ENCODE results near the gene C3.
"Not testable (repeated sequence)": the region's sequence is repeated elsewhere in the genome, so short reads cannot be mapped to it uniquely, and the experiment has no call there.

Gene C3

DNA sequence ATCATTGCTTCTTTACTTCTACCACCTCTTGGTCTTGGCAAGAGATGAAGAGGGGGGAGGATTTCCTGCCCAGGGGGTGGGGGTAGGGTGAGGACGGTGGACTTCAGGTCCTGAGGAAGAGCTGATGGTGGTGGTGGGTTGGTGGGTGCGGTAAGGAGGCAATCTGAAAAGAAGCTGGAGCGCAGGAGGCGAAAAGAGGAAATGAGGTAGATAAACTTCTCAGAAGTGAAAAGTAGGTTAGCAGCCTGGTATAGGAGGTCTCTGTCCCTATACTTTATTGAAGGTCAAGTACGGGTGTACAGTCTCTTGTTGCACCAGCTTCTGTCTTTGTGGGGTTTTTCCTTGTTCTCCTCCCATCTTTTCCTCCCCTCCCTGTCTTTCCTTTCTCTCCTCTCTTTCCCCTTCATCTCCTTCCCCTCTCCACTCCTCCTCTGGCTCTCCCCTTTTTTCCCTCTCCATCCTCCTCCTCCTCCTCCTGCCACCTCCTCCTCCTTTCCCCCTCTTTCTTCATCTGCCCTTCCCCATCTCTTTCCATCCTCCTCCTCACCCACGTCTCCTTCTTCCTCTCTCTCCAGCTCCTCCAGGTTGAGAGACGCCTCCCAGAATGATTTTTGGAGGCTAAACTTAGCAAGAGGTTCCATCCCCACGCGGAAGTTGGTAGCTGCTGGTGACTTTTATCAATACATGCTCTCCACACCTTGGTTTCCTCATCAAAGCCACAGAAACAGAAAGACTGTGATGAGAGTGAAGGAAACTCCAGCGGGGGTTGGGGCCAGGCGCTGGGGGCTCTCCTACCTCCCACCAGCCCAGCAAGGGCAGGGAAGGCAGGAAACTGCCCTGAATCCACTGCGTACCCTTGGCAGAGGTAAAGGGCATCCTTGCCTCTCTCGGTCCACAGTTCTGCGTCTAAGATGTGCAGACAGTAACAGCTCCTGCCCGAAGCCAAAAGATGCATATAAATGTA lies 65.8 kb downstream of the C3 start:
- TF ChIP-seq, protein P1, sequence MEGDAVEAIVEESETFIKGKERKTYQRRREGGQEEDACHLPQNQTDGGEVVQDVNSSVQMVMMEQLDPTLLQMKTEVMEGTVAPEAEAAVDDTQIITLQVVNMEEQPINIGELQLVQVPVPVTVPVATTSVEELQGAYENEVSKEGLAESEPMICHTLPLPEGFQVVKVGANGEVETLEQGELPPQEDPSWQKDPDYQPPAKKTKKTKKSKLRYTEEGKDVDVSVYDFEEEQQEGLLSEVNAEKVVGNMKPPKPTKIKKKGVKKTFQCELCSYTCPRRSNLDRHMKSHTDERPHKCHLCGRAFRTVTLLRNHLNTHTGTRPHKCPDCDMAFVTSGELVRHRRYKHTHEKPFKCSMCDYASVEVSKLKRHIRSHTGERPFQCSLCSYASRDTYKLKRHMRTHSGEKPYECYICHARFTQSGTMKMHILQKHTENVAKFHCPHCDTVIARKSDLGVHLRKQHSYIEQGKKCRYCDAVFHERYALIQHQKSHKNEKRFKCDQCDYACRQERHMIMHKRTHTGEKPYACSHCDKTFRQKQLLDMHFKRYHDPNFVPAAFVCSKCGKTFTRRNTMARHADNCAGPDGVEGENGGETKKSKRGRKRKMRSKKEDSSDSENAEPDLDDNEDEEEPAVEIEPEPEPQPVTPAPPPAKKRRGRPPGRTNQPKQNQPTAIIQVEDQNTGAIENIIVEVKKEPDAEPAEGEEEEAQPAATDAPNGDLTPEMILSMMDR (IDR thresholded peaks at IDR 0.05; ENCODE audit: control extremely low read depth, extremely low read depth, low read depth, missing control alignments): no peak
- peak; percentile 63 for DNase-seq (ENCODE audit: extremely low spot score)
- CTCF ChIA-PET: interaction anchor here (1.0 to 2.6 kb wide), 5 partner anchors 10 to 82 kb away, joined by 3 to 7 read pairs (median 4); no protein-coding TSS in a partner anchor
- POLR2A ChIA-PET: interaction anchor here (0.7 to 0.8 kb wide), 2 partner anchors 82 to 124 kb away, joined by 3 to 4 read pairs; partner anchors contain the start of gene TNFSF9

DNA sequence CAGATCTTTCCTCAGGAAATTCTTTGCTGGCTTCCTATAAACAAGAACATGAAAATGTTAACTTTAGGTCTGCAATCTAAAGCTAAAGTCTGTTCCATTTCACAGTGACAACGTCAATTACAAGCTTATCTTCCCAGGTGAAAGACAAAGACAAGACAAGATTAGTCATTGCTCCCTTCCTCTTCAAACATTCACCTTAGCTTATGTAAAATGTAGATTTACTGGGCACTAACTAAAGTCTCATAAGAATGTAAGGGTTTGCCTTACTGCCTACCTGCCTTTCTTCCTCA lies 67.7 kb downstream of the C3 start:
- ChIA-PET POLR2A (interaction anchor here (0.6 kb wide), 1 partner anchor 122 kb away, joined by 5 read pairs; the partner anchor contains the start of gene TNFSF9), CTCF (interaction anchor here (1.5 to 1.8 kb wide), 5 partner anchors 9 to 171 kb away, joined by 4 to 11 read pairs (median 9); partner anchors contain the start of gene DENND1C)
- TF ChIP-seq, protein P1 (IDR thresholded peaks at IDR 0.05; ENCODE audit: control extremely low read depth, extremely low read depth, low read depth, missing control alignments): no peak
- DNase-seq (ENCODE audit: extremely low spot score): no peak

DNA sequence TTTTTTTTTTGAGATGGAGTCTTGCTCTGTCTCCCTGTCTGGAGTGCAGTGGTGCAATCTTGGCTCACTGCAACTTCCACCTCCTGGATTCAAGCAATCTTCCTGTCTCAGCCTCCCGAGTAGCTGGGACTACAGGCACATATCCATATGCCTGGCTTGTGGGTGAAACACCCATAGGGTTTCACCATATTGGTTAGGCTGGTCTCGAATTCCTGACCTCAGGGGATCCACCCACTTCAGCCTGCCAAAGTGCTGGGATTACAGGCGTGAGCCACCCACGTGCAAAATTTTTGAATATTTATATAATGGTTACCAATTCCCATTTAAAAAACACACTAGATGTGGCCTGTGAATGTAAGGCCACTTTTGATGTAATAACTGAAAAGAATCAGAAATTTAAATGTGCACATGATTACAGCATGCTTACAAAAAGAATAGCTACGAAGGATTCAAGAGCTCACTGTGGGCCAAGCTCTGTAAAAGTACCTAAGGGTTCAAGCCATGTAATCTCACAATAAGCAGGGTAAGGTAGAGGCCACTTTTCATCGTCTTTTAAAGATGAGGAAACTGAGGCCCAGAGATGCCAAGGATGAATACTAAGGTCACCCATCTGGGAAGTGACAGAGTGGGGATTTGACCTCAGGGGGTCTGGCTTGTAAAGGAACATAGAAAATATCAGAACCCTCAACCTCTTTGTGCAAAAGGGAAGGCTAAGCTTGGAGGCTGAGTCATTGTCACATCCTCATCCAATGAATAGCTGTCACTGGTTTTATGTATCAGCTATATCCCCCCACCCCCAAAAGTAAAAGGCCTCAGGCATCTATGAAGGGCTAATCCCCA lies 68.3 kb downstream of the C3 start:
- ChIA-PET POLR2A (no interaction called here), CTCF (interaction anchor here (1.1 to 1.8 kb wide), 6 partner anchors 10 to 171 kb away, joined by 3 to 11 read pairs (median 8); partner anchors contain the start of gene DENND1C)

DNA sequence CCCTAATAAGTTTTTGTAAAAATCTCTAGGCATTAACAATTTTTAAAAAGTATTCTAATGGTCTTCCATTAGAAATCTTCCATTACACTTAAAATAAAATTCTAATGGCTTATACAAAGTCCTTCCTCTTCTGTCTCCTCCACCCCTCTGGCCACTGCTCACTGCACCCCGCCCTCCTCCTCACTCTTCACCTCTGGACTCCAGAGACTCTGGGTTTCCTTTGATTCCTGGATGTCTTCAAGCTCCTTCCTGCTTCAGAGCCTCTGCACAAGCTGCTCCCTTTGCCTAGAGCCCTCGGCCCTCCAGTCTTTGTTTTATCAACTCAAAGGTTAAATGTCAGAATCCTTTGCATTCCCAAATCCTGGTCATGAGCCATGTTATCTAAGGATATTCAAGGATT lies 71.3 kb downstream of the C3 start:
- no peak for DNase-seq (ENCODE audit: extremely low spot score)
- TF ChIP-seq, protein P1 (IDR thresholded peaks at IDR 0.05; ENCODE audit: control extremely low read depth, extremely low read depth, low read depth, missing control alignments): no peak
- POLR2A ChIA-PET: no interaction called here
- CTCF ChIA-PET: no interaction called here

More for the DNA sequence above, 68.3 kb downstream of the C3 start:
- TF ChIP-seq, protein P1 (IDR thresholded peaks at IDR 0.05; ENCODE audit: control extremely low read depth, extremely low read depth, low read depth, missing control alignments): no peak
- DNase-seq (ENCODE audit: extremely low spot score): no peak

DNA sequence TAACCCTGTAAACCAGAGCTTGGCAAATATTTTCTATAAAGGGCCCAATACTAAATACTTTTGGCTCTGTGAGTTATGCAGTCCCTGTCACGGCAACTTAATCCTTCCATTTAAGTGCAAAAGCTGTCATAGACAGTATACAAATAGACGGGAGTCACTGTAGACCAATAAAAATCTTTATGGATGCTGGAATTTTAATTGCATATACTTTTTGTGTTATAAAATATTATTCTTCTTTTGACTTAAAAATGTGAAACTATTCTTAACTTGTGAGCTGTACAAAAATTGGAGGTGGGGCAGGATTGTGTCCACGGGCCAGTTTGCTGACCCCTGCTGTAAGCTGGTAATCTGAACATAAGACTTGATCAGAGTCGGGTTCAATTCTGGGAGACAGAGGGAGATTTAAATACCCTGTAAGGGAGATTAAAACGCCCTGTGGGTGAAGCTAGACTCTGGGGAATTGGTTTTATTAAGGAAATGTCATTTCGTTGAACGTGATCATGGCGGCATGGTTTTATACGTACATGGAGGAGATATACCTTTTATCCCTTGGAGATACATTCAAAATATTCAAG lies 72.2 kb downstream of the C3 start:
- TF ChIP-seq, protein P1 (IDR thresholded peaks at IDR 0.05; ENCODE audit: control extremely low read depth, extremely low read depth, low read depth, missing control alignments): no peak
- CTCF ChIA-PET: interaction anchor here (1.6 to 2.4 kb wide), 3 partner anchors 15 to 216 kb away, joined by 4 to 10 read pairs (median 5); no protein-coding TSS in a partner anchor
- POLR2A ChIA-PET: no interaction called here
- no peak for DNase-seq (ENCODE audit: extremely low spot score)

DNA sequence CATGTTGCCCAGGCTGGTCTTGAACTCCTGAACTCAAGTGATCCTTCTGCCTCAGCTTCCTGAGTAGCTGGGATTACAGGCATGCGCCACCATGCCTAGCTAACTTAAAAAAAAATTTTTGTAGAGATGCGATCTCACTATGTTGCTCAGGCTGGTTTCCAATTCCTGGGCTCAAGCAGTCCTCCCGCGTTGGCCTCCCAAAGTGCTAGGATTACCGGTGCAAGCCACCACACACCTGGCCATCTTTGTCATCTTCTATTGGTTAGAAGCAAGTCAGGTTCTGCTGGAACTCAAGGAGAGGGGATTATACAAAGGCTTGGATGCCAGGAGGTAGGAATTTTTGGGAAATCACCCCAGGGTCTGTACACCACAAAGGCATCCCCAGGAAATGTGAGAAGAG lies 75.7 kb downstream of the C3 start:
- CTCF ChIA-PET: interaction anchor here (1.0 to 1.5 kb wide), 4 partner anchors 10 to 30 kb away, joined by 3 to 5 read pairs (median 4); no protein-coding TSS in a partner anchor
- TF ChIP-seq, protein P1 (IDR thresholded peaks at IDR 0.05; ENCODE audit: control extremely low read depth, extremely low read depth, low read depth, missing control alignments): no peak
- DNase-seq (ENCODE audit: extremely low spot score): no peak
- POLR2A ChIA-PET: no interaction called here

- POLR2A ChIA-PET; DNase-seq (ENCODE audit: extremely low spot score): not testable (repeated sequence)
- CTCF ChIA-PET: interaction anchor here (1.4 to 2.3 kb wide), 3 partner anchors 12 to 123 kb away, joined by 4 to 11 read pairs (median 5); no protein-coding TSS in a partner anchor
Measured at GRCh38 chr19:6640333-6640732, 80.1 kb downstream of the C3 start.

Measured in GM10248 (cell line).